ENCODE results near the gene EPS8L3. TPM values are rescaled to one million over a fixed set of nuclear protein-coding genes. Genes with fewer than 3 reads are reported as not detected.
"Not testable (repeated sequence)": the region's sequence is repeated elsewhere in the genome, so short reads cannot be mapped to it uniquely, and the experiment has no call there.

Gene EPS8L3
- total RNA-seq, 1 donor from 2014 or later, result not detected

DNA sequence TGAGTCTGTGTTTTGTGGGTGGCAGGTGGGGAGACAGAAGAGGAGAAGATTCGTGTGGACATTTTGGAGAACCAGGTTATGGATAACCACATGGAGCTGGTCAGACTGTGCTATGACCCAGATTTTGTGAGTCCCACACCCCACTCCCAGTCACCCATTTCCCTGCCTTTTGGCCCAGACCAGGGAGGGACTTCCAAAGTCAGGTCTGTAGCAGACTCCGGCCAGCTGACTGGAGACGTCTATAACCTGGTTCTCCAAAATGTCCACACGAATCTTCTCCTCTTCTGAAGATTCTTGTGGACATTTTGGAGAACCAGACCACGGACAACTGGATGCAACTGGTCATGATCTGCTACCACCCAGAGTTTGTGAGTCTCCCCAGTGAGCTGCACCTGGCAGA is 50.1 kb downstream of the EPS8L3 start:
- intact Hi-C loops (cut with micrococcal nuclease), result no loop called here

- intact Hi-C loops (cut with micrococcal nuclease), result no loop called here
These were observed 51.3 kb downstream of the EPS8L3 start for GRCh38 chr1:109712321-109712864.

DNA sequence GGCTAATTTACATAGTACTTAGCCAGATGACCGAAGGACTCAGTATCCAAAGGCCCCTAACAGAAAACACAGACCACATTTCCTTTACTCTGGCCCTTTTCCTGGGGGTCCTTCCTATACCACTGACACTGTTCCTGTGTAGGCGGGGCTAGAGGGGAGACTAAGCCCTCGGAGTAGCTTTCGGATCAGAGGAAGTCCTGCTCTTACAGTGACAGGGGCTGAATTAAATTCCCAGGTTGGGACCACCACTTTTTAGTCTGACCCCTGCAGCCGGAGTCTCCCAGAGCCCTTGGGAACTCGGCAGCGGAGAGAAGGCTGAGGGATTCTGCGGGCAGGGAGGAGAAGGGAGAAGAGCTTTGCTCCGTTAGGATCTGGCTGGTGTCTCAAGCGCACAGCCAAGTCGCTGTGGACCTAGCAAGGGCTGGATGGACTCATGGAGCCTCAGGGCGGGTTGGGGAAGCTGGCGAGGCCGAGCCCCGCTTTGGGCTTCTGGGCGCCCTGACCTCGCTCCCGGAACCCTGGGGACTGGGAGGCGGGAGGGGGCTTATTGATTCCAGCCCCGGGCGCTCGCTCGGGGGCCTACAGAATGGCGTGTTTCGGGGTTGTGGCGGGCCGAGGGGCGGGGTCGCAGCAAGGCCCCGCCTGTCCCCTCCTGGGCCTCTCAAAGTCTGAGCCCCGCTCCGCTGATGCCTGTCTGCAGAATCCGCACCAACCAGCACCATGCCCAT is 52.0 kb downstream of the EPS8L3 start, which contains the start of gene GSTM5:
Gene GSTM5, plus strand, starts transcription at position 659 of the 728 bp plus-strand sequence. Its CDS starts 62 bp downstream, at position 721.
- intact Hi-C loops (cut with micrococcal nuclease), result loop anchor here (1.0 kb wide), 1 partner anchor 24 kb away; the partner anchor contains the start of gene GSTM1

GRCh38 chr1:109709822-109710221 is 53.9 kb downstream of the EPS8L3 start:
- intact Hi-C loops (cut with micrococcal nuclease), result not testable (repeated sequence)

- intact Hi-C loops (cut with micrococcal nuclease), result not testable (repeated sequence)
These were observed 54.8 kb downstream of the EPS8L3 start for GRCh38 chr1:109708949-109709348.

GRCh38 chr1:109705411-109705810 is 58.3 kb downstream of the EPS8L3 start:
- intact Hi-C loops (cut with micrococcal nuclease), result no loop called here

DNA sequence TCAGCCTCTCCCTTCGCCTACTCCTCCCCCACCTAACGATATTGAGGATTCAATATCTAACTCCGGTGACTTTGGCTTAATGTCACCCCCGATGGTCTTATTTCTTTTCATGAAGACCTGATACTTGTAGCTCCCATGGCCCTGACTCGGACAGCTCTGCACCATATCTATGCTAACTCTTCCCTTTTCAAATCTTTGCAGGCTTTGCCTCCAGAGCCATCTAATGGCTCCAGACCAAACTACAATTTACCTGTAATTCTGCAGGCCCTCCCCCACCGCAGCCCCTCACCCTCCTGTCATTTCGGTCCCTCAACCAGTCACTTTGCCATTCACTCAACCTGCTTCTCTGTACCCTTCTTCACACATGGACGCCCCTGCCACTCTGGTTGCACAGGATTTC is 59.5 kb downstream of the EPS8L3 start:
- intact Hi-C loops (cut with micrococcal nuclease), result no loop called here

DNA sequence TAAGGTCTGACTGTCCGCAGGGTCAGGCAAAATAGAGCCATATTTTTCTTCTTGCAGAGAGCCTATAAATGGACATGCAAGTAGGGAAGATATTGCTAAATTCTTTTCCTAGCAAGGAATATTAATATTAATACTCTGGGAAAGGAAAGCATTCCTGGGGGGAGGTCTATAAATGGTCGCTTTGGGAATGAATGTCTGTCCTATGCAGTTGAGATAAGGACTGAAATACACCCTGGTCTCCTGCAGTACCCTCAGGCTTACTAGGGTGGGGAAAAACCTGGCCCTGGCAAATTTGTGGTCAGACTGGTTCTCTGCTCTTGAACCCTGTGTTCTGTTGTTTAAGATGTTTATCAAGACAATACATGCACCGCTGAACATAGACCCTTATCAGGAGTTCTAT is 60.8 kb downstream of the EPS8L3 start:
- intact Hi-C loops (cut with micrococcal nuclease), result not testable (repeated sequence)

Other genes with a start within 250 kb of the EPS8L3 start
- gene GPR61, start 224.1 kb downstream of the EPS8L3 start, total RNA-seq, result 0.20 and 0.57 TPM in 2 replicates
- 9.5 and 9.6 TPM in 2 replicates for gene GNAI3, start 215.3 kb downstream of the EPS8L3 start, total RNA-seq
- gene GNAT2, start 144.3 kb downstream of the EPS8L3 start, total RNA-seq, result not detected in 2 replicates
- gene AMPD2, start 144.1 kb downstream of the EPS8L3 start, total RNA-seq, result 78.9 and 91.8 TPM in 2 replicates
- gene GSTM4, start 107.8 kb downstream of the EPS8L3 start, total RNA-seq, result 22.9 and 23.3 TPM in 2 replicates
- gene GSTM2, start 95.9 kb downstream of the EPS8L3 start, total RNA-seq, result 42.2 and 44.3 TPM in 2 replicates
- 91.4 and 97.0 TPM in 2 replicates for gene GSTM1, start 76.1 kb downstream of the EPS8L3 start, total RNA-seq
- 0.14 and 0.18 TPM in 2 replicates for gene GSTM5, start 51.7 kb downstream of the EPS8L3 start, total RNA-seq
- gene GSTM3, start 22.9 kb downstream of the EPS8L3 start, total RNA-seq, result 6.4 and 9.2 TPM in 2 replicates
- gene CSF1, start 146.9 kb upstream of the EPS8L3 start, total RNA-seq, result 75.0 and 76.4 TPM in 2 replicates
- gene AHCYL1, start 220.8 kb upstream of the EPS8L3 start, total RNA-seq, result 52.9 and 60.6 TPM in 2 replicates

All from T-helper 2 cell treated with Interferon-gamma antibody and Interleukin-4, amounts not matched to agents 100 ng/mL and 5 ng/mL, for 36 hours (primary cell).